Chondrocyte (in vitro differentiated cells): Measurements from ENCODE around the gene ALG6. TPM values are rescaled to one million over a fixed set of nuclear protein-coding genes. Genes with fewer than 3 reads are reported as not detected.

Experiments used
- DNase-seq: peaks from one replicate; pipeline ENCODE4 v3.0.0; 2021; ENCODE audit warnings: mixed read lengths, low spot score
- H3K27ac Mint-ChIP-seq: one replicate; pipeline ENCODE4 v1.8.0; 2021; ENCODE audit warnings: mild to moderate bottlenecking, moderate library complexity, mixed read lengths; ENCODE audit not compliant: unreplicated experiment
- H3K27me3 Mint-ChIP-seq: 2 replicates; pipeline ENCODE4 v1.8.0; 2021; ENCODE audit warnings: low read depth, mixed read lengths
- H3K36me3 Mint-ChIP-seq: 2 replicates; pipeline ENCODE4 v1.8.0; 2021; ENCODE audit warnings: low read depth, mixed read lengths
- H3K4me1 Mint-ChIP-seq: 2 replicates; pipeline ENCODE4 v1.8.0; 2021; ENCODE audit warnings: low read depth, mild to moderate bottlenecking, mixed read lengths
- H3K4me3 Mint-ChIP-seq: one replicate; pipeline ENCODE4 v1.8.0; 2021; ENCODE audit warnings: mild to moderate bottlenecking, moderate library complexity, mixed read lengths; ENCODE audit not compliant: unreplicated experiment
- H3K9me3 Mint-ChIP-seq: 2 replicates; pipeline ENCODE4 v1.8.0; 2021; ENCODE audit warnings: low read depth, mixed read lengths
- total RNA-seq: library from RNA; stranded (reverse); gene quantifications from 3 replicates; pipeline ENCODE4 v1.2.1, GENCODE V29; 2021
- TF ChIP-seq, protein P1 (sequence below): fragments of 200-600 bp; sonication (generic); IDR thresholded peaks from 2 replicates; pipeline ENCODE4 v1.5.0; 2021; ENCODE audit warnings: antibody characterized with exemption, mild to moderate bottlenecking, moderate library complexity

ALG6 gene
- total RNA-seq, 1 donor from 2014 or later: 8.5 TPM

DNA sequence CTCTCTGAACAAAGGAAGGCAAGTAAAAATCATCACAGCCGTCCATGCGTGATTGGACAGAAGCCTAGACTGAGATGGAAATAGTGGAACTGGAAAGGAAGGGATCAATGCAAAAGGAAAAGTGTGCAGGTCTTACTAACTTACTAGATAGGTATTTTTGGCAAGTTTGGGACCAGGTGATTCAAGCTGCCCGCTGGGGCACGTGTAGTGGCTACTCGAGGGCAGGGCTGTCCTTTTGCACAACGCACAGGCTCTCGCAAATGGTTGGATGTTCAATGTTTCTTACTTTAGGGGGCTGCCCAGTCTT is 566 bp upstream of the ALG6 start:
- no peaks in the 10 kb centered on the region for H3K9me3 Mint-ChIP-seq
- H3K4me3 Mint-ChIP-seq: peak overlapping the region; percentile 69
- H3K36me3 Mint-ChIP-seq: peaks cover 3% of the 10 kb centered on the region
- TF ChIP-seq, protein P1, sequence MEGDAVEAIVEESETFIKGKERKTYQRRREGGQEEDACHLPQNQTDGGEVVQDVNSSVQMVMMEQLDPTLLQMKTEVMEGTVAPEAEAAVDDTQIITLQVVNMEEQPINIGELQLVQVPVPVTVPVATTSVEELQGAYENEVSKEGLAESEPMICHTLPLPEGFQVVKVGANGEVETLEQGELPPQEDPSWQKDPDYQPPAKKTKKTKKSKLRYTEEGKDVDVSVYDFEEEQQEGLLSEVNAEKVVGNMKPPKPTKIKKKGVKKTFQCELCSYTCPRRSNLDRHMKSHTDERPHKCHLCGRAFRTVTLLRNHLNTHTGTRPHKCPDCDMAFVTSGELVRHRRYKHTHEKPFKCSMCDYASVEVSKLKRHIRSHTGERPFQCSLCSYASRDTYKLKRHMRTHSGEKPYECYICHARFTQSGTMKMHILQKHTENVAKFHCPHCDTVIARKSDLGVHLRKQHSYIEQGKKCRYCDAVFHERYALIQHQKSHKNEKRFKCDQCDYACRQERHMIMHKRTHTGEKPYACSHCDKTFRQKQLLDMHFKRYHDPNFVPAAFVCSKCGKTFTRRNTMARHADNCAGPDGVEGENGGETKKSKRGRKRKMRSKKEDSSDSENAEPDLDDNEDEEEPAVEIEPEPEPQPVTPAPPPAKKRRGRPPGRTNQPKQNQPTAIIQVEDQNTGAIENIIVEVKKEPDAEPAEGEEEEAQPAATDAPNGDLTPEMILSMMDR: no peak
- H3K4me1 Mint-ChIP-seq: peaks cover 17% of the 10 kb centered on the region
- H3K27ac Mint-ChIP-seq: peak overlapping the region; percentile 76
- H3K27me3 Mint-ChIP-seq: peaks cover 2% of the 10 kb centered on the region
- no peak for DNase-seq

DNA sequence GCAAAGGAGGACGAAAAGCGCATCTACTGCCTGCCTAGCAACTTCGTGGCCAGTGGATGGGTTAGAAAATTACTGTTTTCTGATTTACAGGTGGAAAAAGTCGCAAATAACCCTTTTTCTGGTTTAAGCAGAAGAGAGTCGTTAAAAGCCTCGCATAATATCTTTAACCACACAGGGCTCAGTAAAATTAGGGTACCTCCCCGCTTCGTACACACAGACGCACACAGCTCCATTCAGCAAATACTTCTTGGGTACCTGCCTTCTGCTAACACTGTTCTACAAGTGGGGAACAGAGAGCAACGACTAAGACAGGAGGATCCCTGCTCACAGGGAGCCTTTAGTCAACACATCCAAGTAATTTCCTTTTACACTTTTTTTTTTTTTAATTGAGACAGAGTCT is 704 bp downstream of the ALG6 start:
- TF ChIP-seq, protein P1: no peak
- DNase-seq: no peak
- peaks cover 17% of the 10 kb centered on the region for H3K4me1 Mint-ChIP-seq
- H3K9me3 Mint-ChIP-seq: no peaks in the 10 kb centered on the region
- H3K36me3 Mint-ChIP-seq: peaks cover 6% of the 10 kb centered on the region
- H3K27me3 Mint-ChIP-seq: no peaks in the 10 kb centered on the region
- H3K4me3 Mint-ChIP-seq: peak overlapping the region; percentile 93
- peak overlapping the region; percentile 74 for H3K27ac Mint-ChIP-seq

DNA sequence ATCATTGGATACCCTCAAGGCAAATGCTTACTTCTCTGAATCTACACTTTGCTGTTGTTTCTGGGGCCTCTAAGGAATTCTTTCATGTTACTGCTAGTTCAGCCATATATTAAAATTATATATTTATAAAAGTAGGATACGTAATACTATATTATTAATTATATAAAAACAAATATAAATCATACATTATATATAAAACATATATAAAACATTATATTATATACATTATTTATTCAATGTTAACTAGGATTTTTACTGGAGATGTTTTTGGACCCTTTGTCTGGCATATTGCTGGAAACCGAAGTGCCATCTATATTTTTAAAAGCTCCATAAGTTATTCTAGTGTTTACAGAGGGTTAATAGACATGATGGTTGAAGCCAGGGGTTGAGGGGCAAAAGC is 12.2 kb downstream of the ALG6 start:
- Mint-ChIP-seq H3K27me3 (no peaks in the 10 kb centered on the region), H3K4me3 (no peak overlapping the region), H3K4me1 (peaks cover 5% of the 10 kb centered on the region), H3K27ac (no peak overlapping the region), H3K36me3 (peaks cover 7% of the 10 kb centered on the region), H3K9me3 (peaks cover 10% of the 10 kb centered on the region)
- no peak for DNase-seq
- TF ChIP-seq, protein P1: no peak

DNA sequence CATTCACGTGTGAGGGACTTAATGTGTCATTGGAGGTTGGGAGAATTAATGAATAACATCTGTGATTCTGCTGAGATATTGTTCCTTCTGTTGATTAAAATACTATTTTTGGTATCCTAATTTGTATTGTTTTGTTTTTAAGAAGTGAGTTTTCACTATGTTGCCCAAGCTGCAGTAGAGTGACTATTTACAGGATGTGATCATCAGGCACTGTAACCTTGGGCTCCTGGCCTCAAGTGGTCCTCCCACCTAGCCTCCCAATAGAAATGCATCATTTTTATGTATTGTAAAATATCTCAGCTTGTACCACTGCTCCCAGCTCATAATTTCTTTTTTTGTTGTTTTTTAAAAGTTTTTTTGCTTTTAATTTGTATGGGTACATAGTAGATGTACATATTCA is 14.3 kb downstream of the ALG6 start:
- H3K4me3 Mint-ChIP-seq: no peak overlapping the region
- H3K9me3 Mint-ChIP-seq: peaks cover 16% of the 10 kb centered on the region
- TF ChIP-seq, protein P1: no peak
- H3K36me3 Mint-ChIP-seq: peaks cover 7% of the 10 kb centered on the region
- H3K27me3 Mint-ChIP-seq: no peaks in the 10 kb centered on the region
- H3K4me1 Mint-ChIP-seq: peaks cover 5% of the 10 kb centered on the region
- no peak overlapping the region for H3K27ac Mint-ChIP-seq
- DNase-seq: no peak

DNA sequence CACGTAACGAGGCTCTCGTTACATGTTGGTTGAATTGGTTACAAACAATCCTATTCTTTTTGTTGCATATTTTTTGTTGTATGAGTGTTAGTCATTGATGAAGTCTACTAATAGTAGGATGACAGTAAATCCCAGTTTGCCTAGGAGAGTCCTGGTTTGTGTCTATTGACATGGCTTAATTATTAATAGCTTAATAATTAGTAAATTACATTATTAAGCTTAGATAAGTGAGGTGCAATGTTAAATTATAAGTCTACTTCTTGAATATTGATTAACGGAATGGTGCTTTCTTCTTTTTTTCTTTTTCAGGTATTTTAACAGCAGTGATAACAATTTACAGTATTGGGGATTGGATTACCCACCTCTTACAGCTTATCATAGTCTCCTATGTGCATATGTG is 34.5 kb downstream of the ALG6 start:
- DNase-seq: no peak
- no peak overlapping the region for H3K4me3 Mint-ChIP-seq
- H3K36me3 Mint-ChIP-seq: peaks cover 2% of the 10 kb centered on the region
- H3K27ac Mint-ChIP-seq: no peak overlapping the region
- no peaks in the 10 kb centered on the region for H3K4me1 Mint-ChIP-seq
- H3K9me3 Mint-ChIP-seq: peaks cover 3% of the 10 kb centered on the region
- no peaks in the 10 kb centered on the region for H3K27me3 Mint-ChIP-seq
- TF ChIP-seq, protein P1: no peak
